GM19468 (cell line): ENCODE results near the gene YY1.

Experiments
- ATAC-seq: cut with Tn5 transposase; IDR thresholded peaks from one replicate; pipeline ENCODE4 v1.9.1; 2021; ENCODE audit warnings: mild to moderate bottlenecking, moderate library complexity, moderate number of reproducible peaks; ENCODE audit not compliant: unreplicated experiment; ENCODE audit errors: extremely low read depth

The YY1 gene

GRCh38 chr14:100240668-100241032 is 1.7 kb downstream of the YY1 start:
- no peak for ATAC-seq

- no peak for ATAC-seq
Measured at GRCh38 chr14:100241279-100241678, 2.3 kb downstream of the YY1 start.

- ATAC-seq = no peak
Measured at GRCh38 chr14:100243020-100243419, 4.1 kb downstream of the YY1 start.

GRCh38 chr14:100246809-100247428 is 8.0 kb downstream of the YY1 start:
- ATAC-seq = no peak

- ATAC-seq = no peak
Measured at GRCh38 chr14:100250732-100251465, 12.0 kb downstream of the YY1 start.

GRCh38 chr14:100252684-100253083 is 13.7 kb downstream of the YY1 start:
- no peak for ATAC-seq

- ATAC-seq = peak; percentile 41
Measured at GRCh38 chr14:100256339-100256895, 17.5 kb downstream of the YY1 start.

- ATAC-seq = no peak
Measured at GRCh38 chr14:100261621-100262020, 22.7 kb downstream of the YY1 start.

- no peak for ATAC-seq
Measured at GRCh38 chr14:100262545-100262944, 23.6 kb downstream of the YY1 start.

- no peak for ATAC-seq
Measured at GRCh38 chr14:100263141-100263540, 24.2 kb downstream of the YY1 start.

GRCh38 chr14:100267990-100268389 is 29.0 kb downstream of the YY1 start:
- ATAC-seq = no peak

- ATAC-seq = no peak
Measured at GRCh38 chr14:100268591-100269207, 29.8 kb downstream of the YY1 start.

- ATAC-seq = no peak
Measured at GRCh38 chr14:100271247-100271939, 32.4 kb downstream of the YY1 start.

GRCh38 chr14:100274250-100274649 is 35.3 kb downstream of the YY1 start:
- no peak for ATAC-seq

GRCh38 chr14:100275214-100275613 is 36.3 kb downstream of the YY1 start:
- ATAC-seq = no peak

GRCh38 chr14:100278702-100279101 is 39.8 kb downstream of the YY1 start:
- no peak for ATAC-seq

- no peak for ATAC-seq
Measured at GRCh38 chr14:100279133-100279532, 40.2 kb downstream of the YY1 start.

- ATAC-seq = no peak
Measured at GRCh38 chr14:100279563-100279962, 40.6 kb downstream of the YY1 start.

- no peak for ATAC-seq
Measured at GRCh38 chr14:100281286-100282082, 42.5 kb downstream of the YY1 start.

GRCh38 chr14:100282083-100282350 is 43.1 kb downstream of the YY1 start:
- no peak for ATAC-seq
